Thoracic aorta endothelial cell (primary cell): ENCODE measurements around the gene LY86. TPM values are rescaled to one million over a fixed set of nuclear protein-coding genes. Genes with fewer than 3 reads are reported as not detected.

Experiments used
- total RNA-seq: library from RNA; depleted of rRNA; stranded (reverse); fragments of >200 nt; gene quantifications from 2 replicates; pipeline ENCODE4 v1.2.3, GENCODE V29; 2012

LY86 gene
- not detected in 2 replicates for total RNA-seq

DNA sequence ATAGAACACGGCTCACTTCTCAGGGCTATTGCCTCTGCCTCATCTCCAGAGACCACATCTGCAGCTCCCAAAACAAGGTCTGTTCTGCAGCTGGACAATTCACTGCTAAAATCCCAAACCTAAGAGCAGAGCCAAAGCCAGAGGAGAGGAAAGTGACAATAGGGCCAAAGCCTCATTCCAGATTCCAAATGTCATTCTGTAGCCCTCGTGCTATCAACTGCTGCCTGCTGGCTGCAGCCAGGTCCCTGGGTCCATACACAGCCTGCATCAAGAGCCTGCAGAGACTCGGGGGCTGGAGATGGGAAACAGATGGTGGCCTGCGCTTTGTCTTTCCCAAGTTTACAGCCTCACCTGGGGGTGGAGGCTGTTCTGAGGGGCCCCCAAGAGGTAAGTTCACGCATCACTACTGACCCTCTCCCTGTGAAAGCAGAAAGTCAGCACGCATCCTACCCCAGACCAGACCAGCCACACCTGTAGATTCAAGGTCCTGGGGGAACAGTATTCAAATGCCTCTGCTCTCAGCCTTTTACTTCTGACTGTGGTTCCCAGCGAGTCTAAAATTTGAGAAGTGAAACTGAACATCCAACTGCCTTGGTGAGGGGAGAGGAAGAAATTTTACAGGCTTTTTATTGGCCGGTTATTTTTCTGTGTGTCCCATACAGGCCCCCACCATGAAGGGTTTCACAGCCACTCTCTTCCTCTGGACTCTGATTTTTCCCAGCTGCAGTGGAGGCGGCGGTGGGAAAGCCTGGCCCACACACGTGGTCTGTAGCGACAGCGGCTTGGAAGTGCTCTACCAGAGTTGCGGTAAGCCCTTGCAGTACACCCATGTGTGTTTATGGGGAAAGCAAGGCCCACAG, at the start of gene LY86:
LY86 (plus strand) TSS at position 657 of the 860 bp plus-strand sequence; CDS start at position 672, 15 bp downstream.

